SK-N-SH (cell line): ENCODE measurements around the gene KLHL4. TPM values are rescaled to one million over a fixed set of nuclear protein-coding genes. Genes with fewer than 3 reads are reported as not detected.

ENCODE experiments used
- CTCF ChIA-PET: fragments of 300-600, 350-600 bp; formaldehyde crosslinking; extraction: SDS; loops from one replicate; lab custom pipeline; 2021; lab: Yijun Ruan, JAX
- POLR2A ChIA-PET: fragments of 350-600 bp; sonication (Branson Sonifier 250); formaldehyde crosslinking; extraction: SDS; loops from one replicate; lab custom pipeline; 2020; ENCODE audit warnings: antibody characterized with exemption, inconsistent platforms; lab: Yijun Ruan, JAX
- DNase-seq: peaks from one replicate; pipeline ENCODE4 v3.0.0; 2012
- H2AFZ ChIP-seq: fragments of 200-600 bp; sonication (generic); 2 replicates; pipeline ENCODE4 v1.8.1; 2016; ENCODE audit warnings: antibody characterized with exemption, mild to moderate bottlenecking, low read depth
- H3F3A ChIP-seq: fragments of 200-600 bp; sonication (generic); replicated peaks from 2 replicates; pipeline ENCODE3; 2016; ENCODE audit warnings: antibody characterized with exemption, mild to moderate bottlenecking; ENCODE audit not compliant: insufficient read depth
- H3K27ac ChIP-seq, 2 experiments: fragments of 200-500 bp in 1 of 2; fragments of 200-600 bp in 1 of 2; sonication (Bioruptor generic) in 1 of 2; sonication (generic), shearing (Covaris generic) in 1 of 2; 2 replicates each; pipeline versions ENCODE4 v1.5.1 to v1.6.1; 2014 to 2016; ENCODE audit warnings: low read depth in 2 of 2, inconsistent platforms in 1 of 2, low read length in 1 of 2, mild to moderate bottlenecking in 1 of 2, mixed read lengths in 1 of 2
- H3K27me3 ChIP-seq: fragments of 200-600 bp; sonication (generic), shearing (Covaris generic); 2 replicates; pipeline ENCODE4 v1.6.1; 2016; ENCODE audit warnings: mixed run types; ENCODE audit not compliant: insufficient read depth
- H3K36me3 ChIP-seq, 2 experiments: fragments of 200-500 bp in 1 of 2; fragments of 200-600 bp in 1 of 2; sonication (Bioruptor generic) in 1 of 2; sonication (generic) in 1 of 2; replicated peaks in 1 of 2; 2 replicates each; pipeline versions ENCODE3 to v1.5.1; 2014 to 2016; ENCODE audit warnings: low read length in 1 of 2, mild to moderate bottlenecking in 1 of 2; ENCODE audit not compliant: insufficient read depth in 2 of 2, control insufficient read depth in 1 of 2
- H3K4me1 ChIP-seq, 2 experiments: fragments of 200-500 bp in 1 of 2; fragments of 200-600 bp in 1 of 2; sonication (Bioruptor generic) in 1 of 2; sonication (generic), shearing (Covaris generic) in 1 of 2; 2 replicates each; pipeline versions ENCODE4 v1.5.1 to v1.6.1; 2014 to 2016; ENCODE audit warnings: low read depth in 1 of 2, low read length in 1 of 2, mixed run types in 1 of 2; ENCODE audit not compliant: insufficient read depth in 2 of 2, control insufficient read depth in 1 of 2
- H3K4me2 ChIP-seq: fragments of 200-600 bp; sonication (generic), shearing (Covaris generic); 2 replicates; pipeline ENCODE4 v1.6.1; 2017; ENCODE audit warnings: mixed run types
- H3K4me3 ChIP-seq, 2 experiments: fragments of 200-500 bp in 1 of 2; fragments of 200-600 bp in 1 of 2; sonication (Bioruptor generic) in 1 of 2; sonication (generic), shearing (Covaris generic) in 1 of 2; 2 replicates each; pipeline versions ENCODE4 v1.5.1 to v1.8.1; 2014 to 2016; ENCODE audit warnings: low read depth in 2 of 2, inconsistent platforms in 1 of 2, low read length in 1 of 2, mild to moderate bottlenecking in 1 of 2, mixed read lengths in 1 of 2, moderate library complexity in 1 of 2
- H3K79me2 ChIP-seq: fragments of 200-600 bp; sonication (generic); 2 replicates; pipeline ENCODE4 v1.8.1; 2017; ENCODE audit warnings: mild to moderate bottlenecking; ENCODE audit not compliant: insufficient read depth
- H3K9ac ChIP-seq: fragments of 200-600 bp; sonication (generic); 2 replicates; pipeline ENCODE4 v1.6.1; 2017; ENCODE audit warnings: mixed run types
- H3K9me2 ChIP-seq: fragments of 200-600 bp; sonication (generic); 2 replicates; pipeline ENCODE4 v1.6.1; 2017; ENCODE audit warnings: mixed run types
- H3K9me3 ChIP-seq: fragments of 200-600 bp; sonication (generic); 2 replicates; pipeline ENCODE4 v1.6.1; 2017; ENCODE audit warnings: mixed run types, mild to moderate bottlenecking, moderate library complexity
- H4K20me1 ChIP-seq: fragments of 200-600 bp; sonication (generic); 2 replicates; pipeline ENCODE4 v1.6.1; 2017; ENCODE audit warnings: mild to moderate bottlenecking, mixed run types; ENCODE audit not compliant: insufficient read depth
- EP300 ChIP-seq, 2 experiments: IDR thresholded peaks; 2 replicates each; pipeline versions ENCODE4 v1.4.0 to v1.6.1; 2012; ENCODE audit warnings: borderline replicate concordance in 1 of 2, low read depth in 1 of 2, low read length in 1 of 2
- EZH2phosphoT487 ChIP-seq: fragments of 200-600 bp; sonication (generic); IDR thresholded peaks from 2 replicates; pipeline ENCODE4 v1.6.1; 2017; ENCODE audit warnings: low read depth, mixed run types, mild to moderate bottlenecking, antibody characterized with exemption, moderate library complexity, borderline replicate concordance
- FOSL2 ChIP-seq: IDR thresholded peaks from 2 replicates; pipeline ENCODE4 v1.4.0; 2012; ENCODE audit warnings: low read depth, mild to moderate bottlenecking, moderate library complexity, borderline replicate concordance
- FOXJ3 ChIP-seq: sonication (generic); formaldehyde crosslinking; IDR thresholded peaks from 2 replicates; pipeline ENCODE4 v1.5.1; 2020; ENCODE audit warnings: mild to moderate bottlenecking, missing genetic modification reagents
- FOXM1 ChIP-seq: IDR thresholded peaks from 2 replicates; pipeline ENCODE4 v1.4.0; 2012; ENCODE audit warnings: low read depth, mild to moderate bottlenecking
- GABPA ChIP-seq: IDR thresholded peaks from 2 replicates; pipeline ENCODE4 v1.4.0; 2012; ENCODE audit warnings: low read depth, mild to moderate bottlenecking
- MEF2A ChIP-seq: IDR thresholded peaks from 2 replicates; pipeline ENCODE4 v1.4.0; 2012; ENCODE audit warnings: low read depth, borderline replicate concordance
- MXI1 ChIP-seq: IDR thresholded peaks from 2 replicates; pipeline ENCODE4 v1.6.1; 2012; ENCODE audit warnings: mild to moderate bottlenecking, low read depth, low read length, improper control_type of control experiment
- PBX3 ChIP-seq: IDR thresholded peaks from 2 replicates; pipeline ENCODE4; 2012
- POLR2AphosphoS5 ChIP-seq: IDR thresholded peaks from 2 replicates; pipeline ENCODE4 v1.6.1; 2012; ENCODE audit warnings: low read depth, low read length
- RAD21 ChIP-seq: IDR thresholded peaks from 2 replicates; pipeline ENCODE4 v1.6.1; 2012; ENCODE audit warnings: mild to moderate bottlenecking, low read length
- RCOR1 ChIP-seq: fragments of 150-350 bp; IDR thresholded peaks from 2 replicates; pipeline ENCODE4 v1.6.1; 2017; ENCODE audit warnings: antibody characterized with exemption, low read length
- RXRA ChIP-seq: IDR thresholded peaks from 2 replicates; pipeline ENCODE4 v1.4.0; 2012; ENCODE audit warnings: low read depth, mild to moderate bottlenecking, borderline replicate concordance
- SIN3A ChIP-seq: IDR thresholded peaks from 2 replicates; pipeline ENCODE4 v1.6.1; 2012; ENCODE audit warnings: low read depth, mild to moderate bottlenecking, low read length, moderate library complexity, borderline replicate concordance
- USF2 ChIP-seq: fragments of 150-350 bp; IDR thresholded peaks from 2 replicates; pipeline ENCODE4 v1.6.1; 2017; ENCODE audit warnings: antibody characterized with exemption, low read length, low read depth, borderline replicate concordance
- YY1 ChIP-seq: IDR thresholded peaks from 2 replicates; pipeline ENCODE4 v1.4.0; 2012; ENCODE audit warnings: low read depth, mild to moderate bottlenecking
- WGBS: methylation state at CpG from one replicate; pipeline ENCODE4 v1.1.6; 2017; ENCODE audit warnings: low lambda C conversion rate; 5-methylcytosine and 5-hydroxymethylcytosine counted together
- polyA plus RNA-seq, 3 experiments: library from polyadenylated mRNA; depleted of rRNA; stranded (reverse); fragments of >200 nt; gene quantifications; 2 replicates each; pipeline ENCODE4 v1.2.3, GENCODE V29; 2012
- TF ChIP-seq, protein P1 (sequence below): fragments of 150-350 bp; IDR thresholded peaks from 2 replicates; pipeline ENCODE4 v1.6.1; 2016; ENCODE audit warnings: mild to moderate bottlenecking, low read depth, low read length
- TF ChIP-seq, protein P2 (sequence below): IDR thresholded peaks from 2 replicates; pipeline ENCODE4 v1.4.0; 2012; ENCODE audit warnings: low read depth, borderline replicate concordance

Gene KLHL4
- polyA plus RNA-seq, 1 of the 3 experiments (the other 2 are of a cell fraction) = 0.18 TPM

DNA sequence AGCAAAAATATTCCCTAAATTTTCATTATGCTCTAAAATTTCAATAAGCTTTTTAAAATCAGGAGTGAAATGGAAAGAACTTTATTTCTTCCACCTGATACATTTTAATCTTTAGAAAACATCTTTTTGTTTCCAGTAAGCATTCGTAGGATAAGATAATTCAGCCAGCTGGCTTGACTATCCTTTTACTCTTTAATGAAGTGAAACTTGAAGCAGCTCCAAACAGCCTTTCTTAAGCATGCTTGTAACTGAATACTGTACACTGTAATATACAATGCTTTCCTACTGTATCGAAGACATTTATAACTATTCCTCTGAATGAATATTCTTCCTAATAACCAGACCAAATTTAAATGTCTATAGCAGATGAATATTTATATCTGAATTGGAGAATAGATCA is 98.8 kb downstream of the KLHL4 start (continued):
- TF ChIP-seq FOXJ3 (CRISPR knock-in tag) = no peak
- TF ChIP-seq POLR2AphosphoS5 = no peak
- no peak for TF ChIP-seq FOSL2
- TF ChIP-seq MXI1 = no peak
- no peak for TF ChIP-seq USF2
- TF ChIP-seq, protein P1, sequence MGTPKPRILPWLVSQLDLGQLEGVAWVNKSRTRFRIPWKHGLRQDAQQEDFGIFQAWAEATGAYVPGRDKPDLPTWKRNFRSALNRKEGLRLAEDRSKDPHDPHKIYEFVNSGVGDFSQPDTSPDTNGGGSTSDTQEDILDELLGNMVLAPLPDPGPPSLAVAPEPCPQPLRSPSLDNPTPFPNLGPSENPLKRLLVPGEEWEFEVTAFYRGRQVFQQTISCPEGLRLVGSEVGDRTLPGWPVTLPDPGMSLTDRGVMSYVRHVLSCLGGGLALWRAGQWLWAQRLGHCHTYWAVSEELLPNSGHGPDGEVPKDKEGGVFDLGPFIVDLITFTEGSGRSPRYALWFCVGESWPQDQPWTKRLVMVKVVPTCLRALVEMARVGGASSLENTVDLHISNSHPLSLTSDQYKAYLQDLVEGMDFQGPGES = no peak
- TF ChIP-seq MEF2A = no peak
- no peak for TF ChIP-seq EP300 (IDR thresholded peaks at IDR 0.05; ENCODE audit: borderline replicate concordance in 1 of 2, low read depth in 1 of 2, low read length in 1 of 2)
- TF ChIP-seq, all 33 proteins: peak for 0

GRCh38 chrX:87621697-87622096 is 104.1 kb downstream of the KLHL4 start:
- no peaks in the 10 kb centered on the region for H4K20me1 ChIP-seq
- H2AFZ ChIP-seq = no peak overlapping the region
- H3F3A ChIP-seq = no peaks in the 10 kb centered on the region
- H3K27ac ChIP-seq = no peak overlapping the region
- ChIA-PET POLR2A (no interaction called here), CTCF (no interaction called here)
- TF ChIP-seq PBX3 (no peak), RCOR1 (no peak), RXRA (no peak), MEF2A (no peak), RAD21 (no peak), POLR2AphosphoS5 (no peak), GABPA (no peak), SIN3A (no peak), YY1 (no peak), FOXJ3 (CRISPR knock-in tag) (no peak), FOXM1 (no peak), EZH2phosphoT487 (no peak)
- TF ChIP-seq, protein P1 = no peak
- TF ChIP-seq, protein P2, sequence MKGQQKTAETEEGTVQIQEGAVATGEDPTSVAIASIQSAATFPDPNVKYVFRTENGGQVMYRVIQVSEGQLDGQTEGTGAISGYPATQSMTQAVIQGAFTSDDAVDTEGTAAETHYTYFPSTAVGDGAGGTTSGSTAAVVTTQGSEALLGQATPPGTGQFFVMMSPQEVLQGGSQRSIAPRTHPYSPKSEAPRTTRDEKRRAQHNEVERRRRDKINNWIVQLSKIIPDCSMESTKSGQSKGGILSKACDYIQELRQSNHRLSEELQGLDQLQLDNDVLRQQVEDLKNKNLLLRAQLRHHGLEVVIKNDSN = no peak
- H3K9me3 ChIP-seq = no peaks in the 10 kb centered on the region
- H3K4me1 ChIP-seq = no peaks in the 10 kb centered on the region
- H3K27me3 ChIP-seq = no peaks in the 10 kb centered on the region; the same call in 1 of the 2 replicates
- no peak overlapping the region for H3K4me2 ChIP-seq
- 0% methylated on average over 2 of the region's 2 CpGs for WGBS
- H3K9ac ChIP-seq = no peak overlapping the region
- no peak overlapping the region for H3K4me3 ChIP-seq
- H3K36me3 ChIP-seq = no peaks in the 10 kb centered on the region
- H3K79me2 ChIP-seq = no peaks in the 10 kb centered on the region
- no peaks in the 10 kb centered on the region for H3K9me2 ChIP-seq
- no peak for DNase-seq
